Central memory CD4-positive, alpha-beta T cell (primary cell): ENCODE data around the gene TTLL12.

Experiments used
- DNase-seq: peaks from one replicate; pipeline ENCODE4 v3.0.0; 2022

TTLL12 gene

GRCh38 chr22:43213051-43213450 is 26.1 kb upstream of the TTLL12 start:
- DNase-seq = no peak

GRCh38 chr22:43212434-43212952 is 25.6 kb upstream of the TTLL12 start:
- no peak for DNase-seq

- no peak for DNase-seq
These were observed 25.1 kb upstream of the TTLL12 start for GRCh38 chr22:43211941-43212433.

GRCh38 chr22:43210631-43211515 is 23.9 kb upstream of the TTLL12 start:
- DNase-seq = no peak

GRCh38 chr22:43209971-43210370 is 23.0 kb upstream of the TTLL12 start:
- no peak for DNase-seq

GRCh38 chr22:43209523-43209890 is 22.6 kb upstream of the TTLL12 start:
- DNase-seq = no peak

- no peak for DNase-seq
These were observed 22.0 kb upstream of the TTLL12 start for GRCh38 chr22:43208703-43209522.

- no peak for DNase-seq
These were observed 21.1 kb upstream of the TTLL12 start for GRCh38 chr22:43207849-43208702.

GRCh38 chr22:43207386-43207785 is 20.5 kb upstream of the TTLL12 start:
- no peak for DNase-seq

GRCh38 chr22:43206509-43207161 is 19.7 kb upstream of the TTLL12 start:
- no peak for DNase-seq

- no peak for DNase-seq
These were observed 19.0 kb upstream of the TTLL12 start for GRCh38 chr22:43205748-43206508.

- no peak for DNase-seq
These were observed 18.3 kb upstream of the TTLL12 start for GRCh38 chr22:43205261-43205691.

- DNase-seq = no peak
These were observed 16.6 kb upstream of the TTLL12 start for GRCh38 chr22:43203471-43203981.

GRCh38 chr22:43202756-43203410 is 15.9 kb upstream of the TTLL12 start:
- no peak for DNase-seq

- no peak for DNase-seq
These were observed 15.4 kb upstream of the TTLL12 start for GRCh38 chr22:43202326-43202725.

GRCh38 chr22:43201486-43202219 is 14.7 kb upstream of the TTLL12 start:
- no peak for DNase-seq

GRCh38 chr22:43200555-43200954 is 13.6 kb upstream of the TTLL12 start:
- DNase-seq = no peak

GRCh38 chr22:43200031-43200430 is 13.1 kb upstream of the TTLL12 start:
- no peak for DNase-seq

- no peak for DNase-seq
These were observed 12.6 kb upstream of the TTLL12 start for GRCh38 chr22:43199541-43199940.

- DNase-seq = no peak
These were observed 12.0 kb upstream of the TTLL12 start for GRCh38 chr22:43198936-43199335.
